ENCODE measurements around the gene KLF9. TPM values are rescaled to one million over a fixed set of nuclear protein-coding genes. Genes with fewer than 3 reads are reported as not detected.

The KLF9 gene
- total and polyA plus RNA-seq, 2 donors (not counting 3 experiments of a cell fraction or from before 2014, with no cell fraction given) = 7.3 to 17.2 TPM

DNA sequence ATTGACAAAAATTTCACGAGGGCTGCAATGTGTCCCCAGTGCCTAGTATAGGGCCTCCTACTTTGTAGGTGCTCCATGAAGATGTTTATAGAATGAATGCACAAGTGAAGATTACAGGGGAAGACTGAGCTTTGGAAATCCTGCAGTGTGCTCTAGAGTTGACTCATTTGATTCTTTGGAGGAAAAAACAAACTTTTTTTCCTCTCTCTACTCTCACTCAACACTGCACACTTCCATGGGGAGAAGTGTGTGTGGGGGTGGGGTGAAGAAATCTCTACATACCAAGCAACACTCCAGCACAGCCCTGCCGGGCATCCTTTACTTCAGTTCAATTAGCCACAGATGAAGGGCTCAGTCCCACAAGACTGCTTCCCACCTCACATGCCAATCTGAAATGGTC, 49.4 kb upstream of the KLF9 start:
- no peaks in the 10 kb centered on the region for H4K20me1 ChIP-seq (replicated peaks; ENCODE audit: control insufficient read depth, extremely low read depth, insufficient read depth, low read length)
- no peaks in the 10 kb centered on the region for H3K9me1 ChIP-seq (replicated peaks; ENCODE audit: control insufficient read depth, extremely low read depth, insufficient read depth, low read length)
- DNase-seq (ENCODE audit: low read depth, low spot score) (no peak), FAIRE-seq (no peak)
- TF ChIP-seq JUN (IDR thresholded peaks at IDR 0.05; ENCODE audit: borderline replicate concordance, insufficient read depth, insufficient read length, low read depth) (no peak), MYC (IDR thresholded peaks at IDR 0.05; ENCODE audit: low read depth, low read length) (no peak), GATA2 (IDR thresholded peaks at IDR 0.05; ENCODE audit: insufficient read depth, insufficient read length, low read depth, low read length) (no peak), FOS (IDR thresholded peaks at IDR 0.05; ENCODE audit: borderline replicate concordance, insufficient read depth, low read length) (no peak), POLR2AphosphoS5 (IDR thresholded peaks at IDR 0.05; ENCODE audit: insufficient read depth, low read depth, low read length) (no peak)
- TF ChIP-seq, protein P1, sequence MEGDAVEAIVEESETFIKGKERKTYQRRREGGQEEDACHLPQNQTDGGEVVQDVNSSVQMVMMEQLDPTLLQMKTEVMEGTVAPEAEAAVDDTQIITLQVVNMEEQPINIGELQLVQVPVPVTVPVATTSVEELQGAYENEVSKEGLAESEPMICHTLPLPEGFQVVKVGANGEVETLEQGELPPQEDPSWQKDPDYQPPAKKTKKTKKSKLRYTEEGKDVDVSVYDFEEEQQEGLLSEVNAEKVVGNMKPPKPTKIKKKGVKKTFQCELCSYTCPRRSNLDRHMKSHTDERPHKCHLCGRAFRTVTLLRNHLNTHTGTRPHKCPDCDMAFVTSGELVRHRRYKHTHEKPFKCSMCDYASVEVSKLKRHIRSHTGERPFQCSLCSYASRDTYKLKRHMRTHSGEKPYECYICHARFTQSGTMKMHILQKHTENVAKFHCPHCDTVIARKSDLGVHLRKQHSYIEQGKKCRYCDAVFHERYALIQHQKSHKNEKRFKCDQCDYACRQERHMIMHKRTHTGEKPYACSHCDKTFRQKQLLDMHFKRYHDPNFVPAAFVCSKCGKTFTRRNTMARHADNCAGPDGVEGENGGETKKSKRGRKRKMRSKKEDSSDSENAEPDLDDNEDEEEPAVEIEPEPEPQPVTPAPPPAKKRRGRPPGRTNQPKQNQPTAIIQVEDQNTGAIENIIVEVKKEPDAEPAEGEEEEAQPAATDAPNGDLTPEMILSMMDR (IDR thresholded peaks at IDR 0.05; ENCODE audit: extremely low read depth in 1 of 2, insufficient read depth in 1 of 2, low read depth in 1 of 2, low read length in 2 of 2) = no peak
- dilution Hi-C loops (cut with MboI; ENCODE audit: extremely low pct_ligation_motif_present, low sequenced_read_pairs) = no loop called here
- H2AFZ ChIP-seq (ENCODE audit: low read depth, low read length) = no peak overlapping the region
- intact Hi-C loops (cut with micrococcal nuclease) = no loop called here
- no peaks in the 10 kb centered on the region for H3K79me2 ChIP-seq (ENCODE audit: control insufficient read depth, insufficient read depth, low read length)
- H3K9ac ChIP-seq (replicated peaks; ENCODE audit: extremely low read depth, insufficient read depth, low read length) = no peak overlapping the region
- BruUV-seq (replicated peaks) = no TSS peak
- H3K4me3 ChIP-seq (replicated peaks in 1 of 3; ENCODE audit: insufficient read depth in 1 of 3, low read depth in 1 of 3, low read length in 3 of 3) = no peak overlapping the region
- CTCF ChIA-PET = no interaction called here
- no peak overlapping the region for H3K4me2 ChIP-seq (ENCODE audit: insufficient read depth, low read length)
- H3K36me3 ChIP-seq (ENCODE audit: control insufficient read depth in 2 of 2, extremely low read depth in 1 of 2, insufficient read depth in 2 of 2, low read length in 2 of 2) = no peaks in the 10 kb centered on the region
- H3K4me1 ChIP-seq (ENCODE audit: control insufficient read depth, extremely low read depth, insufficient read depth, low read length) = peaks cover 2% of the 10 kb centered on the region
- H3K27me3 ChIP-seq (ENCODE audit: control insufficient read depth in 2 of 2, insufficient read depth in 2 of 2, low read length in 2 of 2) = no peaks in the 10 kb centered on the region
- POLR2A ChIA-PET = no interaction called here
- H3K9me3 ChIP-seq (replicated peaks; ENCODE audit: control insufficient read depth, insufficient read depth, low read length) = no peaks in the 10 kb centered on the region
- no peak overlapping the region for H3K27ac ChIP-seq (ENCODE audit: insufficient read depth, low read depth, low read length)

DNA sequence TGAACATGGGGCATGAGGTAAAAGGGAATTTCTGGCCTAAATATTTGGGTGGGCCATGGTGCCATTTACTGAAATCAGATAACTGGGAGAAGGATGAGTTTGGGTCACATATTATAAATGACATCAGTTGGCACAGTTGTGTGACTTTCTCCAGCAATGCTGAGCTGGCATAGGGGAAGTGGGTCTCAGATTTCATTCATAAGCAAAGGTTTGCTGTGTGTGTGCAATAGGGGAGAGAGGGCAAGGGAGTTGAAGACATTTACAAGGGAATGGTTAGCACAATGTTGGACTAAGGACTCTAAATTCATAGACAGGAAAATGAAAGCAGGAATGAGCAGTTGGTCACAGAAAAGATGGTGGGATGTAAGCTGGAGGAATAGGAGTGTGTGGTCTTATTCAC, 47.8 kb upstream of the KLF9 start:
- POLR2A ChIA-PET = no interaction called here
- Histone ChIP-seq H3K4me3 (replicated peaks in 1 of 3; ENCODE audit: insufficient read depth in 1 of 3, low read depth in 1 of 3, low read length in 3 of 3) (no peak overlapping the region), H3K9ac (replicated peaks; ENCODE audit: extremely low read depth, insufficient read depth, low read length) (no peak overlapping the region), H3K4me2 (ENCODE audit: insufficient read depth, low read length) (no peak overlapping the region), H3K4me1 (ENCODE audit: control insufficient read depth, extremely low read depth, insufficient read depth, low read length) (peaks cover 2% of the 10 kb centered on the region), H4K20me1 (replicated peaks; ENCODE audit: control insufficient read depth, extremely low read depth, insufficient read depth, low read length) (no peaks in the 10 kb centered on the region), H3K79me2 (ENCODE audit: control insufficient read depth, insufficient read depth, low read length) (no peaks in the 10 kb centered on the region), H3K27me3 (ENCODE audit: control insufficient read depth in 2 of 2, insufficient read depth in 2 of 2, low read length in 2 of 2) (no peaks in the 10 kb centered on the region), H3K36me3 (ENCODE audit: control insufficient read depth in 2 of 2, extremely low read depth in 1 of 2, insufficient read depth in 2 of 2, low read length in 2 of 2) (no peaks in the 10 kb centered on the region), H3K9me3 (replicated peaks; ENCODE audit: control insufficient read depth, insufficient read depth, low read length) (no peaks in the 10 kb centered on the region), H2AFZ (ENCODE audit: low read depth, low read length) (no peak overlapping the region), H3K9me1 (replicated peaks; ENCODE audit: control insufficient read depth, extremely low read depth, insufficient read depth, low read length) (no peaks in the 10 kb centered on the region), H3K27ac (ENCODE audit: insufficient read depth, low read depth, low read length) (no peak overlapping the region)
- TF ChIP-seq, protein P1 (IDR thresholded peaks at IDR 0.05; ENCODE audit: extremely low read depth in 1 of 2, insufficient read depth in 1 of 2, low read depth in 1 of 2, low read length in 2 of 2) = no peak
- no peak for TF ChIP-seq MYC (IDR thresholded peaks at IDR 0.05; ENCODE audit: low read depth, low read length)
- no peak for TF ChIP-seq GATA2 (IDR thresholded peaks at IDR 0.05; ENCODE audit: insufficient read depth, insufficient read length, low read depth, low read length)
- CTCF ChIA-PET = interaction anchor here (0.9 to 1.1 kb wide), 2 partner anchors 18 to 53 kb away, joined by 3 read pairs; no protein-coding TSS in a partner anchor
- BruUV-seq (replicated peaks) = no TSS peak
- intact Hi-C loops (cut with micrococcal nuclease) (no loop called here), dilution Hi-C loops (cut with MboI; ENCODE audit: extremely low pct_ligation_motif_present, low sequenced_read_pairs) (no loop called here)
- DNase-seq (ENCODE audit: low read depth, low spot score) = no peak
- no peak for FAIRE-seq
